Measurements from ENCODE around the gene CCDC68.

DNA sequence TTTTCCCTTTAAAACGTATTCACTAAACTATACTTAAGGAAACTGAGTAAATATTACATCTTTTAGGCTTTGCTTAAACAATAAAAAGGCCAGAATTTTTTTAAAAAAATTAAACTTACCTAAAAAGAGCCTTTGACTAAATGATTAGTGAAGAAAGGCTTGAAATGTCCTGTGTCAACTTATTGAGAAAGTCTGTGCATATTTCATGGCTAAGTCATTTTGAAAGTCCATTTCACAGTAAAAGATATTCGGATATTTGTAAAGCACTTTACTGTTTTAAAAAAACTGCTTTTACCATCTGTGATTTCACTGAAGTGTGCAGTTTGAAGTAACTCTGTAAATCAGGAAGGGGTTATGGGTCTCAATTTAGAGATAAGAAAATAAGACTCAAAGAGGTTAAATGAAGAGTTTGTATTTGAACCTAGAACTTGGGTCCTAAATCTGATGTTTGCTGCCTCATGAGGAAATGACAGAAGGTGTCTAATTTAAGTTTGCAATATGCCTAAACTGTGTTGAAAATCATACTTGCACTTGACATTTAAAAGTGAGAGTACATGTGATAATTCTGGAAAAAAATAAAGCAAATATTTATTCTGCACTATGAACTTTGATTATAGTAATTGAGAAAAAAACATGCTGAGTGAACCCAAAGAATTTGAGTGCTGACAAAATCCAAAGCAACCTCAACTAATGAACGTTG lies 80.5 kb downstream of the CCDC68 start:
- TF ChIP-seq CTCF (IDR thresholded peaks at IDR 0.05) (no peak), POLR2AphosphoS5 (IDR thresholded peaks at IDR 0.05) (no peak), POLR2A (IDR thresholded peaks at IDR 0.05) (no peak)
